Mucosa of descending colon (tissue), 3 donors: ENCODE data around the gene PTAR1. TPM values are rescaled to one million over a fixed set of nuclear protein-coding genes. Genes with fewer than 3 reads are reported as not detected.

Experiments
- ATAC-seq: fragments of 200-7000 bp; cut with Tn5 transposase; one replicate; pipeline ENCODE4 v1.9.1; 2020; ENCODE audit warnings: mild to moderate bottlenecking, moderate library complexity
- DNase-seq, 3 donors: peaks; one replicate each; pipeline ENCODE4 v3.0.0-alpha.2; 2020
- H3K36me3 ChIP-seq: fragments of 200-600 bp; one replicate; pipeline ENCODE4 v1.8.0; 2021; ENCODE audit warnings: low read depth, mild to moderate bottlenecking
- H3K4me1 ChIP-seq: fragments of 200-600 bp; one replicate; pipeline ENCODE4 v1.8.0; 2021; ENCODE audit warnings: low read depth, mild to moderate bottlenecking
- H3K4me3 ChIP-seq: fragments of 200-600 bp; one replicate; pipeline ENCODE4 v1.8.0; 2021; ENCODE audit warnings: mild to moderate bottlenecking
- H3K9me3 ChIP-seq: fragments of 200-600 bp; one replicate; pipeline ENCODE4 v1.8.0; 2021; ENCODE audit warnings: mild to moderate bottlenecking
- CTCF ChIP-seq: fragments of 200-600 bp; IDR thresholded peaks from one replicate; pipeline ENCODE4 v1.8.0; 2022; ENCODE audit warnings: antibody characterized with exemption, mild to moderate bottlenecking
- intact Hi-C, 2 donors: fragments of 100-400 bp; cut with DNase I in 1 of 2; cut with micrococcal nuclease in 1 of 2; formaldehyde crosslinking; loops; one replicate each; pipeline versions ENCODE4 v1.11.0 to v1.11.1; 2022; cut with DNase I, micrococcal nuclease
- total RNA-seq, 3 donors: library from RNA; stranded (reverse); fragmentation: NEBNext Ultra II Directional in 2 of 3; extraction: Animal tissue kit (Norgen Biotek cat#: 25700) in 2 of 3; gene quantifications; one replicate each; pipeline versions ENCODE4 v1.2.1 to v1.2.4, GENCODE V29; 2021 to 2023
- donor health status: DM: no; HTN: no; CAD: no; lungs with moderate emphysema.
- donor health status: DM: no; HTN: no; CAD: no.
- donor health status: DM: no; HTN: yes; CAD: no.

The PTAR1 gene
- total RNA-seq, 3 donors from 2014 or later: 63.0 to 71.5 (median 68.6) TPM

DNA sequence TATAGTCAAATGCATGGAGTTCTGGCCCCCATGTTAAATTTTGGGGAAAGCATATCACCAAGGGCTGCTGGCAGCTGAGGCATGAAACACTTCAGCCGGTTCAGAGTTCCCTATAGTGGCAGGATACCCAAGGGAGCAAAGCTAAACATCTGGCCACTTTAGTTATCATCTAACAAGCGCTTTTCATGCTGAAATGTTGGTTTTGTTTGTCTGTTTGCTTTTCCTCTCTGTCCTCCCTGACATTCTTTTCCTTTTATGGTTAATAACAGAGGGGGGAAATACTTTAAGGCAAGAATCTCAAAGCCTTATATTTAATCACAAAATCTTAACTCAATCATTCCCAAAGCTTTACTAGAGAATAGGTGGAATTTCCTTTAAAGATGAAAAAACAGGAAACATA lies 99.5 kb downstream of the PTAR1 start:
- Histone ChIP-seq H3K4me1 (no peaks in the 10 kb centered on the region), H3K9me3 (no peaks in the 10 kb centered on the region), H3K4me3 (no peak overlapping the region), H3K36me3 (no peaks in the 10 kb centered on the region)
- ATAC-seq (no peak), DNase-seq (no peak)
- intact Hi-C loops: no loop called here
- no peak for TF ChIP-seq CTCF

Other genes starting within 250 kb of the PTAR1 start
- 10 to 100 TPM; 10.1 to 14.4 (median 12.7) TPM for gene APBA1, start 87.6 kb downstream of the PTAR1 start, total RNA-seq
- gene CFAP95, start 60.8 kb upstream of the PTAR1 start, total RNA-seq: 1 to 10 TPM in 1 of 3 donors, under 1 TPM in 1, not detected in 1; 0.70 to 2.2 TPM